Mesodermal cell (in vitro differentiated cells): ENCODE measurements around the gene ZNF14. TPM values are rescaled to one million over a fixed set of nuclear protein-coding genes. Genes with fewer than 3 reads are reported as not detected.
"Not testable (repeated sequence)": the region's sequence is repeated elsewhere in the genome, so short reads cannot be mapped to it uniquely, and the experiment has no call there.

Experiments
- H3K27ac ChIP-seq: 2 replicates; pipeline ENCODE4 v1.7.0; 2013; ENCODE audit warnings: mild to moderate bottlenecking, low read depth, low read length, moderate library complexity; ENCODE audit not compliant: severe bottlenecking
- H3K36me3 ChIP-seq: 2 replicates; pipeline ENCODE4 v1.7.1; 2013; ENCODE audit warnings: mild to moderate bottlenecking, low read length, moderate library complexity; ENCODE audit not compliant: control insufficient read depth, insufficient read depth
- H3K4me1 ChIP-seq: one replicate; pipeline ENCODE4 v1.7.1; 2013; ENCODE audit warnings: mild to moderate bottlenecking, low read length; ENCODE audit not compliant: insufficient read depth, control insufficient read depth, poor library complexity, severe bottlenecking
- H3K4me3 ChIP-seq: 2 replicates; pipeline ENCODE4 v1.7.0; 2013; ENCODE audit warnings: low read length, control low read depth, mild to moderate bottlenecking; ENCODE audit not compliant: insufficient read depth, poor library complexity, severe bottlenecking; ENCODE audit errors: extremely low read depth
- H3K9me3 ChIP-seq: 2 replicates; pipeline ENCODE4 v1.7.1; 2013; ENCODE audit warnings: mild to moderate bottlenecking, low read length, moderate library complexity; ENCODE audit not compliant: control insufficient read depth
- WGBS, 2 experiments: methylation state at CpG; one replicate each; pipeline ENCODE4 v1.1.5; 2013; ENCODE audit warnings: missing lambda C conversion rate in 2 of 2; ENCODE audit not compliant: insufficient coverage in 2 of 2; 5-methylcytosine and 5-hydroxymethylcytosine counted together
- polyA plus RNA-seq, 2 experiments: library from polyadenylated mRNA; stranded (reverse); fragments of 50-300 nt; gene quantifications; one replicate each; pipeline ENCODE4 v1.2.3, GENCODE V29; 2013

The ZNF14 gene
- 4.6 TPM for polyA plus RNA-seq (2013, experiment 1 of 2)
- 4.1 TPM for polyA plus RNA-seq (2013, experiment 2 of 2)

DNA sequence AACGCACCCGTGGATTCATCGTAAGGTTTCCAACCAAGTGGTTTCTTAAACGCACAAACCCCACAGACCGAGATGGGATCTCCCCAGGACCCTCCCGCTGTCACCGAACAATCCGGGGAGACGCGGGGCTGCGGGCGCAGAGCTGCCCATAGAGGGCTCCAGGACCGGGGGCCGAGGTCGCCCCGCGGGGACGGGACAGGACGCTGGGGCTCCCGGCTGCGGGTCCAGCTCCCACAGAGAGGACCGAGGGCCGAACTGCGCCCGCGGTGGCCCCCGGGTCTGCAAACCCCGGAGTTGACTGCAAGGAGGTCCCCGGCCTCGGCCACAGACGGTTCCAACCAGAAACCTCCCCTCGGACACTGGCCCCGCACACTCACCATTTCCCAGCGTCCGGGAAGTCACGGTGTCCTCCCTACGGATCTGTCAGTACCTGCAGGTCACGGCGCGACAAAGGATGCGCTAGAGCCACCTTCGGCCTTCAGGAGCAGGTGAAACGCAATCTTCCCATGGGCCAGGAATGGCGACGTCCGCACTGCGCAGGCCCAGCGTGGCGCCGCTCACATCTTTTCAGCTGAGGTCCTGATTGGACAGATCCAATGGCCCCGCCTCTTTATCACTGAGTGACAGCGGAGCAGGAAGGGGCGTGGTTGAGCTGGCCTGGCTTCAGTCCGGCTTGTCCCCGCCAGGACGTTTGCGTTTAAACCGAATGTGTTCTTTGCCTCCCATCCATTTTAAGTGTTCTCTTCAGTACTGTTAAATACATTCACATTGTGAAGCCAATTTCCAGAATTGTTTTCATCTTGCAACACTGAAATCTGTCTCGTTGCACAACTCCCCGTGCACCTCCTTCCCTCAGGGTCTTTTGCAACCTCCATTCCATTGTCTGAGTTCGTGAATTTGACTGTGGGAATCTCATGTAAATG is at the start of gene ZNF14:
Gene ZNF14, minus strand, starts transcription at position 534 of the 923 bp plus-strand sequence. Its CDS starts 154 bp downstream, at position 380.
- Histone ChIP-seq H3K27ac (peak within 1 kb of the TSS; percentile 13), H3K4me3 (peak within 1 kb of the TSS; percentile 88), H3K9me3 (peaks cover 53% of the 10 kb centered on the region), H3K4me1 (no peaks in the 10 kb centered on the region), H3K36me3 (peaks cover 32% of the 10 kb centered on the region)
- 1 to 3% methylated on average over 52 to 53 of the region's 61 CpGs for WGBS, 2 experiments

DNA sequence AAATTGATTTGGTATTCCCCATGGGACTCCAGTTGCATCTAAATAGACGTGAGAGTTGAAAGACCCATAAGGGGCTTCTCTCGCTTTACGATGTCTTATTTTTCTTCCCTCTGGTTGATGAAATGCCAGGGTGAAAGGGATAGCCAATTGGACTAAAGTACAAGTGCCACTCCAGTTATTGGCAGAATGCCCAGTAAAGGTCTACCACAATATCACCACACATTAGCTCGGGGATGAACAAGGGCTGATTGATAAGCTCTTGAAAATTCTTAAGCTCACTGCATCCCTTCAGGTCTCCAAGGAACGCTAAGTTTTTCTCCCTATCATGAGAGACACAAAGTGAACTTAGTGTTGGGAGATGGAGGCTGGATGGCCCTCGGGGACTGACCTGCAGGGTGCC is 48.9 kb upstream of the ZNF14 start:
- H3K4me1 ChIP-seq, H3K9me3 ChIP-seq, H3K4me3 ChIP-seq, H3K27ac ChIP-seq: not testable (repeated sequence)
- 100% methylated on average over 2 to 3 of the region's 6 CpGs for WGBS, 2 experiments
- peaks cover 36% of the 10 kb centered on the region for H3K36me3 ChIP-seq

DNA sequence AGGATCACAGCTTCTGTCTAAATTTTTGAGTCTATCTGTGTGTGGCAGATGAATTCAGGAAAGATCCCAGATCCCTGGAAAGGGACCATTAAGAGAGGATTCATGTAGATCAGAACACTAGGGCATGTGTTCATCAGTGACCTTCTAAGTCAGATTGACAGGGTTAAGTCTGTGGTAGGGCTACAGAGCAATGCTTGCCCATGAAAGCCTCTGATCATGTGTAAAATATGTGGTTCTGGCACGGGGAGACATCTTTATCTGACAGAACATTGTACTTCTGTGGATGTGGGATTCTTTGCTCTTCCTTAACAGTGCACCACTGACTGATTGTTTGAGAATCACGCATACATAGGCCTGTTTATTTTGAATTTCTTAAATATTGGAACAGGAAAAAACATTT is 45.8 kb upstream of the ZNF14 start:
- no peak overlapping the region for H3K27ac ChIP-seq
- H3K36me3 ChIP-seq: peaks cover 20% of the 10 kb centered on the region
- peaks cover 4% of the 10 kb centered on the region for H3K4me1 ChIP-seq
- 100% methylated on average over 1 of the region's 2 CpGs; no CpG with 5 or more reads in 1 of the 2 experiments for WGBS, 2 experiments
- H3K9me3 ChIP-seq: no peaks in the 10 kb centered on the region
- H3K4me3 ChIP-seq: no peak overlapping the region

DNA sequence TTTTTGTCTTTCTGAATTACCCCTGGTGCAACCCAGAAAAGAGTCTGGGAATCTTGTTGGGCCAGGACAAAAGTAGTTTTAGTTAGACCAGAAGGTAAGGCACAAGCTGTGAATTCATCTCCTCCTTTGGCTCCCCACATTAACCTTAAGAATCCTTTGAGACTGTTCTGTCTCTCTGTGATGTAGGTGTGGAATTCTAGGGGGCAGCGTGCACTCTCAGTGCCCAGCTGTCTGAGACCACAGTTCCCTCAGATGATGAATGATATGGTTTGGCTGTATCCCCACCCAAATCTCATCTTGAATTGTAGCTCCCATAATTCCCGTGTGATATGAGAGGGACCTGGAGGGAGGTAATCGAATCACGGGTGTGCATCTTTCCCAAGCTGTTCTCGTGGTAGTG is 44.8 kb upstream of the ZNF14 start:
- Histone ChIP-seq H3K27ac (no peak overlapping the region), H3K4me1 (peaks cover 4% of the 10 kb centered on the region), H3K9me3 (no peaks in the 10 kb centered on the region), H3K36me3 (peaks cover 20% of the 10 kb centered on the region), H3K4me3 (peak overlapping the region; percentile 78)
- WGBS, 2 experiments: 77 to 94% methylated on average over 3 to 4 of the region's 5 CpGs

DNA sequence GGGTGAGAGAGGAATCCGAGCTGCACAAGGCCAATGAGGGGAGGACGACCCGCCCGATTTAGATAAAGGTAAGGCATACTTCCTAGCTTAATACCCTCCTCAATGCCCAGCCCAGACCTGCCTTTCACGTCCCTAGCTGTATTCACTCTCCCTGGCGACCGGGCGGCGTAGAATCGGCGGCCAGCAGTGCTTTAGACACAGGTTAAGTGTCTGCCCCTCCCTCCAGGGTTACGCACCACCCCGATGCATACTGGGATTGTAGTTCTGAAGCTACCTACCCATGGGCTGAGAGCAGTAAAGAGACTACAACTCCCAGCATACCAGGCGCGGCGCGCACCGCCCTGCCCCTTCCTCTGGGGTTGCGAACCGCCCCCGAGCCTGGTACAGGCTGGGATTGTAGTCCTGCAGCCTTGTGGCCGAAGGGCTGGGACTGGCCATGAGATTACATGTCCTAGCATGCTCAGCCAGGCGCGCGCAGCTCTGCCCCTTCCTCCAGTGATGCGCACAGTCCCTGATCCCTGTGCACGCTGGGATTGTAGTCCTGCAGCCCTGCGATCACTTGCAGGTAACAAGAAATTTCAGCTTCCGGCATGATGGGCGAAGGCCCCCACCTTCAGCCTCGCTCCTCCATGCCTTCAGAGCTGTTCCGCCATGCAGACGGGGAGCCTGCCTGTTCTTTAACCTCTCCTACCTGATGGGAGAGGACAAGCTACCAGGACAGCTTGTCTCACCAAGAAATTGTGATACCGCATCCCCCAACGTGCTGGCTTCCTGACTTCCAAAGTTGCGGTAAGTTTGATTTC is 43.5 kb upstream of the ZNF14 start:
- WGBS, 2 experiments: 0 to 1% methylated on average over 28 to 35 of the region's 36 CpGs
- Histone ChIP-seq H3K4me1 (peaks cover 4% of the 10 kb centered on the region), H3K9me3 (no peaks in the 10 kb centered on the region), H3K4me3 (peak overlapping the region; percentile 78), H3K27ac (peak overlapping the region; percentile 33), H3K36me3 (peaks cover 17% of the 10 kb centered on the region)

DNA sequence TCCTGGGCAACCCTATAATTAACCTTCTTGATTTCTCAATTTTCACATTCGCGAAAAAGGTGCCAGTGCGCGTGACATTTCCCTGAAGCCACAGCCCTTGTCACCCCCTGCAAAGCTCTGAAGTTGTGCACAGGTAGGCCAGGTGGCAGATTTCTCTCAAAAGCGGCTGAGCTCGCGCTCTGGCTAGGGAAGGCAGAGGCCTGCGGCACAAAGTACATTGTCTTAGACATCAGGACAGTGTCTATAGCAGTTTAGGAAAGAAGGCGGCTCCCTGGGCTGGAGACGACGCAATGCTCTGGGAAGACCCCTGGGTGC is 42.9 kb upstream of the ZNF14 start:
- 5 to 7% methylated on average over 8 to 11 of the region's 11 CpGs for WGBS, 2 experiments
- H3K4me1 ChIP-seq: peaks cover 4% of the 10 kb centered on the region
- H3K4me3 ChIP-seq: peak overlapping the region; percentile 78
- no peaks in the 10 kb centered on the region for H3K9me3 ChIP-seq
- H3K36me3 ChIP-seq: peaks cover 17% of the 10 kb centered on the region
- H3K27ac ChIP-seq: no peak overlapping the region

DNA sequence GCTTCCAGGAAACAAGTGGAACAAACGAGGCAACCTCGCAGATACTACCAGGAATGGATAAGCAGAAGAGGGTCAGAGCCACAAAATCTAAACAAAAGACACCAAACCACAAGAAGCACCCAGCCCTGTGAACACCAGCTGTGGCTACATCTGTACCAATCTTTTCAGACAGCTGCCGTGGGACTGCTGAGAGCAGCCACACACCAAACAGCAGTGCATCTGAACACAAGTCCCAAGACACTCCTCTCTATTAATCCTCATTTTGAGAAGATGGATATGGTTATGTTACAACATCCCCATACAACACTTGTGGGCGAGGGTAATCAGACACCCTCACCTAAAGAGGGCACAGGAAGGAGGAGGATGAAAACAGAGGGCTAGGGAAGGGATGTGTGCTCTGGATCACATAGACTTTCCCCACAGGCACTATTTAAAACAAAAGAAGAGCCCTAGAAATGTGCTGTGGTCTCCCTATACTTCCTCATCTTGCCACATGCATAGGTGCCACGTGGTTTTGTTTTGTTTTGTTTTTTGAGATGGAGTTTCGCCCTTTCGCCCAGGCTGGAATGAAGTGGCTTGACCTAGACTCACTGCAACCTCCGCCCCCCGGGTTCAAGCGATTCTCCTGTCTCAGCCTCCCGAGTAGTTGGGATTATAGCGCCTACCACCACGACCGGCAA is 41.6 kb upstream of the ZNF14 start:
- Histone ChIP-seq H3K9me3 (no peaks in the 10 kb centered on the region), H3K27ac (no peak overlapping the region)
- WGBS, 2 experiments: 93 to 100% methylated on average over 5 to 6 of the region's 14 CpGs

DNA sequence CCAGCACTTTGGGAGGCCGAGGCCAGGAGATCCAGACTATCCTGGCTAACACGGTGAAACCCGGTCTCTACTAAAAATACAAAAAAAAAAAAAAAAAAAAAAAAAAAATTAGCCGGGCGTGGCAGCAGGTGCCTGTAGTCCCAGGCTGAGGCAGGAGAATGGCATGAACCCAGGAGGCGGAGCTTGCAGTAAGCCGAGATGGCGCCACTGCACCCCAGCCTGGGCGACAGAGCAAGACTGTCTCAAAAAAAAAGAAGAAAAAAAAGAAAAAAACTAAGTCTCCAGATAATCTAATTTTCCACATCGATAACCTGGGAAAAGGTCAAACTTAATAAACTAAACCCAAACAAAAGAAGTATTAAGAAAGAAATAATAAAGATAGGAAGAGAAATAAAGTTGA is 39.1 kb upstream of the ZNF14 start:
- H3K27ac ChIP-seq, H3K4me3 ChIP-seq, H3K9me3 ChIP-seq, H3K4me1 ChIP-seq, H3K36me3 ChIP-seq: not testable (repeated sequence)
- WGBS, 2 experiments: 54 to 89% methylated on average over 3 of the region's 10 CpGs

More for the DNA sequence above, 41.6 kb upstream of the ZNF14 start:
- peaks cover 11% of the 10 kb centered on the region for H3K36me3 ChIP-seq
- H3K4me1 ChIP-seq: peaks cover 4% of the 10 kb centered on the region
- no peak overlapping the region for H3K4me3 ChIP-seq

DNA sequence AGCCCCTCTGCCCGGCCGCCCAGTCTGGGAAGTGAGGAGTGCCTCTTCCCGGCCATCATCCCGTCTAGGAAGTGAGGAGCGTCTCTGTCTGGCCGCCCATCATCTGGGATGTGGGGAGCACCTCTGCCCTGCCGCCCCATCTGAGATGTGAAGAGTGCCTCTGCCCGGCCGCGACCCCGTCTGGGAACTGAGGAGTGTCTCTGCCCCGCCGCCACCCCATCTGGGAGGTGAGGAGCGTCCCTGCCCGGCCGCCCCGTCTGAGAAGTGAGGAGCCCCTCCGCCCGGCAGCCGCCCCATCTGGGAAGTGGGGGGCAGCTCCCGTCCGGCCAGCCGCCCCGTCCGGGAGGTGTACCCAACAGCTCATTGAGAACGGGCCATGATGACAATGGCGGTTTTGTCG is 37.1 kb upstream of the ZNF14 start:
- not testable (repeated sequence) for H3K4me1 ChIP-seq, H3K9me3 ChIP-seq, H3K36me3 ChIP-seq, H3K4me3 ChIP-seq, H3K27ac ChIP-seq
- 97 to 98% methylated on average over 16 to 20 of the region's 28 CpGs for WGBS, 2 experiments

DNA sequence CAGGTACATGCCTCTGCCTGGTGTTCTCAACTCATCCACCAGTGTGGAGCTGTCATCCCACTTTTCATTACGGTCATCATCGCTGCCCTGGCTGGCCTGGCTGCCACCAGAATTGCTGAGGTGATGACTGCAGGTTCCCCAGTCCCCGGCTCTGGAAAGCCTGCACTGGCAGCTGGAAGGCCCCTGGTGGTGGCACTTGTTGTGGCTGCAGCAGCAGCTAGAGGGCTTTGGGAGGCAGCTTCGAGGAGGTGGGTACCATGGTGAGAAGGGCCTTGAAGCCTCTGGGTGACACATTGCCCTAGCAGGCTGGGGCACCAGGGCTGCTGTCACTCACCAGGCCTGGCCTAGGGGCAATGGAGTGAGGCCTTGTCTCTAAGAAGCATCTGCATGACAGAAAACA is 25.3 kb upstream of the ZNF14 start:
- 89 to 96% methylated on average over 3 of the region's 4 CpGs for WGBS, 2 experiments
- no peaks in the 10 kb centered on the region for H3K36me3 ChIP-seq
- no peak overlapping the region for H3K4me3 ChIP-seq
- no peaks in the 10 kb centered on the region for H3K4me1 ChIP-seq
- peaks cover 4% of the 10 kb centered on the region for H3K9me3 ChIP-seq
- no peak overlapping the region for H3K27ac ChIP-seq
